ENCODE data around the gene OR4C45. TPM values are rescaled to one million over a fixed set of nuclear protein-coding genes. Genes with fewer than 3 reads are reported as not detected.
"Not testable (repeated sequence)": the region's sequence is repeated elsewhere in the genome, so short reads cannot be mapped to it uniquely, and the experiment has no call there.

OR4C45 gene
- not detected for polyA plus RNA-seq (2013, experiment 1 of 2)
- polyA plus RNA-seq (2013, experiment 2 of 2) = not detected

GRCh38 chr11:50032574-50032973, at the start of gene OR4C45:
Gene OR4C45, plus strand, starts transcription at chr11:50032874.
- Histone ChIP-seq H3K27me3 (ENCODE audit: control insufficient read depth in 3 of 3, insufficient read depth in 3 of 3, low read depth in 1 of 3, low read length in 3 of 3) (no peaks in the 10 kb centered on the region), H4K91ac (ENCODE audit: low read depth, low read length, poor library complexity) (no peak within 1 kb of the TSS), H3K79me1 (ENCODE audit: low read depth, low read length) (no peaks in the 10 kb centered on the region), H3K4ac (ENCODE audit: low read length) (no peak within 1 kb of the TSS), H3K9me3 (replicated peaks in 1 of 2; ENCODE audit: control insufficient read depth in 2 of 2, insufficient read depth in 1 of 2, low read depth in 1 of 2, low read length in 2 of 2) (peaks cover 0 to 17% of the 10 kb centered on the region in 2 donors), H2BK120ac (ENCODE audit: low read depth, low read length) (no peak within 1 kb of the TSS), H3K4me3 (ENCODE audit: low read length in 2 of 2) (no peak within 1 kb of the TSS), H2AK5ac (ENCODE audit: low read depth, low read length) (no peak within 1 kb of the TSS), H2BK5ac (ENCODE audit: low read length) (no peak within 1 kb of the TSS), H3K9ac (ENCODE audit: low read depth, low read length, poor library complexity) (no peak within 1 kb of the TSS), H3K18ac (ENCODE audit: low read length) (no peak within 1 kb of the TSS), H3K23ac (ENCODE audit: low read depth, low read length, poor library complexity) (no peak within 1 kb of the TSS), H2BK12ac (ENCODE audit: low read length) (no peak within 1 kb of the TSS), H2BK15ac (ENCODE audit: low read length) (no peak within 1 kb of the TSS), H3K4me2 (ENCODE audit: insufficient read depth, low read length, poor library complexity, severe bottlenecking) (no peak within 1 kb of the TSS), H3K4me1 (ENCODE audit: control insufficient read depth in 2 of 2, insufficient read depth in 1 of 2, low read depth in 1 of 2, low read length in 2 of 2) (no peaks in the 10 kb centered on the region), H4K8ac (ENCODE audit: low read depth, low read length) (no peak within 1 kb of the TSS), H3K27ac (replicated peaks; ENCODE audit: low read length) (no peak within 1 kb of the TSS), H3K14ac (ENCODE audit: low read length) (no peak within 1 kb of the TSS), H3K36me3 (replicated peaks in 1 of 2; ENCODE audit: control insufficient read depth in 2 of 2, insufficient read depth in 2 of 2, low read length in 2 of 2) (no peaks in the 10 kb centered on the region), H2AFZ (ENCODE audit: low read length) (no peak within 1 kb of the TSS)
- no peak for DNase-seq (ENCODE audit: low spot score)

GRCh38 chr11:49995565-49995964, 37.1 kb upstream of the OR4C45 start:
- no peak overlapping the region for H2BK15ac ChIP-seq (ENCODE audit: low read length)
- no peaks in the 10 kb centered on the region for H3K79me1 ChIP-seq (ENCODE audit: low read depth, low read length)
- no peak overlapping the region for H3K4ac ChIP-seq (ENCODE audit: low read length)
- no peak overlapping the region for H2BK5ac ChIP-seq (ENCODE audit: low read length)
- no peak overlapping the region for H3K9ac ChIP-seq (ENCODE audit: low read depth, low read length, poor library complexity)
- no peak overlapping the region for H2AFZ ChIP-seq (ENCODE audit: low read length)
- no peak overlapping the region for H2AK5ac ChIP-seq (ENCODE audit: low read depth, low read length)
- no peak overlapping the region for H4K8ac ChIP-seq (ENCODE audit: low read depth, low read length)
- no peak overlapping the region for H3K14ac ChIP-seq (ENCODE audit: low read length)
- no peak overlapping the region for H3K23ac ChIP-seq (ENCODE audit: low read depth, low read length, poor library complexity)
- no peaks in the 10 kb centered on the region for H3K27me3 ChIP-seq (ENCODE audit: control insufficient read depth in 3 of 3, insufficient read depth in 3 of 3, low read depth in 1 of 3, low read length in 3 of 3)
- no peak for DNase-seq (ENCODE audit: low spot score)
- no peaks in the 10 kb centered on the region for H3K36me3 ChIP-seq (replicated peaks in 1 of 2; ENCODE audit: control insufficient read depth in 2 of 2, insufficient read depth in 2 of 2, low read length in 2 of 2)
- peaks cover 0 to 8% of the 10 kb centered on the region in 2 donors for H3K9me3 ChIP-seq (replicated peaks in 1 of 2; ENCODE audit: control insufficient read depth in 2 of 2, insufficient read depth in 1 of 2, low read depth in 1 of 2, low read length in 2 of 2)
- no peak overlapping the region for H3K27ac ChIP-seq (replicated peaks; ENCODE audit: low read length)
- no CpG with 5 or more reads among the region's 6 CpGs for WGBS, 2 donors (ENCODE audit: extremely low coverage in 2 of 2, insufficient read length in 2 of 2, insufficient replicate concordance in 1 of 2)
- H2BK12ac ChIP-seq (ENCODE audit: low read length) = no peak overlapping the region
- no peaks in the 10 kb centered on the region for H3K4me1 ChIP-seq (ENCODE audit: control insufficient read depth in 2 of 2, insufficient read depth in 1 of 2, low read depth in 1 of 2, low read length in 2 of 2)
- no peak overlapping the region for H3K4me3 ChIP-seq (ENCODE audit: low read length in 2 of 2)
- H3K4me2 ChIP-seq (ENCODE audit: insufficient read depth, low read length, poor library complexity, severe bottlenecking) = no peak overlapping the region
- H4K91ac ChIP-seq (ENCODE audit: low read depth, low read length, poor library complexity) = no peak overlapping the region
- H2BK120ac ChIP-seq (ENCODE audit: low read depth, low read length) = no peak overlapping the region
- no peak overlapping the region for H3K18ac ChIP-seq (ENCODE audit: low read length)

- no peak overlapping the region for H2AFZ ChIP-seq (ENCODE audit: low read length)
- no peak overlapping the region for H2BK15ac ChIP-seq (ENCODE audit: low read length)
- H3K4me3 ChIP-seq (ENCODE audit: low read length in 2 of 2) = no peak overlapping the region
- no peaks in the 10 kb centered on the region for H3K36me3 ChIP-seq (replicated peaks in 1 of 2; ENCODE audit: control insufficient read depth in 2 of 2, insufficient read depth in 2 of 2, low read length in 2 of 2)
- no peak overlapping the region for H3K18ac ChIP-seq (ENCODE audit: low read length)
- H2BK5ac ChIP-seq (ENCODE audit: low read length) = no peak overlapping the region
- H3K14ac ChIP-seq (ENCODE audit: low read length) = no peak overlapping the region
- DNase-seq (ENCODE audit: low spot score) = no peak
- no peaks in the 10 kb centered on the region for H3K27me3 ChIP-seq (ENCODE audit: control insufficient read depth in 3 of 3, insufficient read depth in 3 of 3, low read depth in 1 of 3, low read length in 3 of 3)
- H2BK12ac ChIP-seq (ENCODE audit: low read length) = no peak overlapping the region
- H3K4me2 ChIP-seq (ENCODE audit: insufficient read depth, low read length, poor library complexity, severe bottlenecking) = no peak overlapping the region
- peaks cover 0 to 18% of the 10 kb centered on the region in 2 donors for H3K9me3 ChIP-seq (replicated peaks in 1 of 2; ENCODE audit: control insufficient read depth in 2 of 2, insufficient read depth in 1 of 2, low read depth in 1 of 2, low read length in 2 of 2)
- no peaks in the 10 kb centered on the region for H3K4me1 ChIP-seq (ENCODE audit: control insufficient read depth in 2 of 2, insufficient read depth in 1 of 2, low read depth in 1 of 2, low read length in 2 of 2)
- H2BK120ac ChIP-seq (ENCODE audit: low read depth, low read length) = no peak overlapping the region
- H3K23ac ChIP-seq (ENCODE audit: low read depth, low read length, poor library complexity) = no peak overlapping the region
- H3K4ac ChIP-seq (ENCODE audit: low read length) = no peak overlapping the region
- no peak overlapping the region for H3K27ac ChIP-seq (replicated peaks; ENCODE audit: low read length)
- H2AK5ac ChIP-seq (ENCODE audit: low read depth, low read length) = no peak overlapping the region
- no peak overlapping the region for H4K8ac ChIP-seq (ENCODE audit: low read depth, low read length)
- H3K79me1 ChIP-seq (ENCODE audit: low read depth, low read length) = no peaks in the 10 kb centered on the region
- WGBS, 2 donors (ENCODE audit: extremely low coverage in 2 of 2, insufficient read length in 2 of 2, insufficient replicate concordance in 1 of 2) = no CpG with 5 or more reads among the region's 1 CpG
- no peak overlapping the region for H4K91ac ChIP-seq (ENCODE audit: low read depth, low read length, poor library complexity)
- no peak overlapping the region for H3K9ac ChIP-seq (ENCODE audit: low read depth, low read length, poor library complexity)
These were observed 2.5 kb upstream of the OR4C45 start for GRCh38 chr11:50030193-50030592.

GRCh38 chr11:50036239-50036638, 3.6 kb downstream of the OR4C45 start:
- not testable (repeated sequence) for H3K36me3 ChIP-seq (replicated peaks in 1 of 2; ENCODE audit: control insufficient read depth in 2 of 2, insufficient read depth in 2 of 2, low read length in 2 of 2); H2BK5ac ChIP-seq (ENCODE audit: low read length); H3K4me1 ChIP-seq (ENCODE audit: control insufficient read depth in 2 of 2, insufficient read depth in 1 of 2, low read depth in 1 of 2, low read length in 2 of 2); H3K27ac ChIP-seq (replicated peaks; ENCODE audit: low read length); H3K18ac ChIP-seq (ENCODE audit: low read length); H3K27me3 ChIP-seq (ENCODE audit: control insufficient read depth in 3 of 3, insufficient read depth in 3 of 3, low read depth in 1 of 3, low read length in 3 of 3); H2AK5ac ChIP-seq (ENCODE audit: low read depth, low read length); H2BK120ac ChIP-seq (ENCODE audit: low read depth, low read length); H2BK15ac ChIP-seq (ENCODE audit: low read length); H3K23ac ChIP-seq (ENCODE audit: low read depth, low read length, poor library complexity); H3K14ac ChIP-seq (ENCODE audit: low read length); H4K91ac ChIP-seq (ENCODE audit: low read depth, low read length, poor library complexity); H4K8ac ChIP-seq (ENCODE audit: low read depth, low read length); H3K4me3 ChIP-seq (ENCODE audit: low read length in 2 of 2); H3K9ac ChIP-seq (ENCODE audit: low read depth, low read length, poor library complexity); H2AFZ ChIP-seq (ENCODE audit: low read length); H3K4me2 ChIP-seq (ENCODE audit: insufficient read depth, low read length, poor library complexity, severe bottlenecking); H2BK12ac ChIP-seq (ENCODE audit: low read length); H3K79me1 ChIP-seq (ENCODE audit: low read depth, low read length); H3K4ac ChIP-seq (ENCODE audit: low read length); H3K9me3 ChIP-seq (replicated peaks in 1 of 2; ENCODE audit: control insufficient read depth in 2 of 2, insufficient read depth in 1 of 2, low read depth in 1 of 2, low read length in 2 of 2); DNase-seq (ENCODE audit: low spot score)
